ENCODE data around the gene SPDYE6.

Gene SPDYE6

DNA sequence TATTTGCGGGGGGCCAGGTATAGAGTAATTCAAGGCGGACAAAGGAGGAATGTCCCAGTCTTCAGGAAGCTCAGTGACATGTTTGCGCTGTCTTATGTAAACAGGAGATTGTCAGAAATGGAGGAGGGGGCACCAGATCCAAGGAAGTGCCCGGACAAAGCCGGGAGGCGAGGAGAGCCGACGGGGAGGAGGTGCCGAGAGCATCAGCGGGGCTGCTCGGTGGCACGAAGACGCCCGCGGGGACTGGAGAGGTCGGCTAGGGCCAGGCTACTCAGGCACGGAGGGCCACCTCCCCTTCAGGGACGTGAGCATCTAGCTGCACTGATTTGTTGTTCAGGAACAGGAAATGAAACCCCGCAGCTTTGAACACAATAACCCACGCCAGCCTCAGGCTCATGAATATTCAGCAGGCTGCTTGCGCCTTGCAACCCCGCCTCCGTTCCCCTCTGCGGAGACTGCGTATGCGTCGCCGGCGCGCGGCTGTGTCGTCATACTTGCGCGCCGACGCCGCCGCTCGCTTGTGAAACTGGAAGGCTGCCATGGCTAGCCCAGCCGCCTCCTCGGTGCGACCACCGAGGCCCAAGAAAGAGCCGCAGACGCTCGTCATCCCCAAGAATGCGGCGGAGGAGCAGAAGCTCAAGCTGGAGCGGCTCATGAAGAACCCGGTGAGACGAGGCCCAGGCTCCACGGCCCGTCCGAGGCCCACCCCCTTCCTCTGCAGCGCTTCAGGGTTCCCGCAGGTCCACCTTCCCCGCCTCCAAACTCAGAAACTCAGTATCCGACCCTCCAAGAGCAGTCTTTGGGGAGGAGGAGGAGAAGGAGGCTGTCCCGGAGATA lies 39.8 kb upstream of the SPDYE6 start, which contains the start of gene PRKRIP1:
PRKRIP1 (plus strand) TSS at position 491 of the 837 bp plus-strand sequence; CDS start at position 540, 49 bp downstream.
- Histone ChIP-seq H3K4me1 (ENCODE audit: insufficient read depth, low read length, poor library complexity, severe bottlenecking) (peaks cover 9% of the 10 kb centered on the region), H3K4me3 (ENCODE audit: low read length, poor library complexity, severe bottlenecking) (peak within 1 kb of the TSS; percentile 98), H4K20me1 (ENCODE audit: insufficient read depth, low read length, poor library complexity, severe bottlenecking) (peaks cover 8% of the 10 kb centered on the region), H2AFZ (ENCODE audit: low read length) (peak within 1 kb of the TSS; percentile 78), H3K9me3 (ENCODE audit: insufficient read depth, low read depth, low read length) (no peaks in the 10 kb centered on the region), H3F3A (ENCODE audit: low read depth) (no peaks in the 10 kb centered on the region), H3K4me2 (ENCODE audit: low read depth, low read length, poor library complexity, severe bottlenecking) (peak within 1 kb of the TSS; percentile 85), H3K36me3 (ENCODE audit: insufficient read depth, low read length) (peaks cover 19% of the 10 kb centered on the region; the same call in 1 of the 2 replicates), H3K27me3 (ENCODE audit: insufficient read depth, low read length, poor library complexity, severe bottlenecking) (no peaks in the 10 kb centered on the region), H3K79me2 (ENCODE audit: insufficient read depth, low read length) (peaks cover 25% of the 10 kb centered on the region), H3K9ac (ENCODE audit: low read depth, low read length, poor library complexity, severe bottlenecking) (peak within 1 kb of the TSS; percentile 91), H3K9me2 (replicated peaks; ENCODE audit: low read depth, low read length) (no peaks in the 10 kb centered on the region)
- TF ChIP-seq EZH2phosphoT487 (IDR thresholded peaks at IDR 0.05; ENCODE audit: borderline replicate concordance) (no peak), CTCF (conservative IDR thresholded peaks at IDR 0.05; ENCODE audit: low read length) (no peak)

- Histone ChIP-seq H3K9me2 (replicated peaks; ENCODE audit: low read depth, low read length) (no peaks in the 10 kb centered on the region), H4K20me1 (ENCODE audit: insufficient read depth, low read length, poor library complexity, severe bottlenecking) (peaks cover 8% of the 10 kb centered on the region), H3K9me3 (ENCODE audit: insufficient read depth, low read depth, low read length) (no peaks in the 10 kb centered on the region), H3K9ac (ENCODE audit: low read depth, low read length, poor library complexity, severe bottlenecking) (peak overlapping the region; percentile 91), H3K27me3 (ENCODE audit: insufficient read depth, low read length, poor library complexity, severe bottlenecking) (no peaks in the 10 kb centered on the region), H3K4me3 (ENCODE audit: low read length, poor library complexity, severe bottlenecking) (peak overlapping the region; percentile 98), H3K79me2 (ENCODE audit: insufficient read depth, low read length) (peaks cover 25% of the 10 kb centered on the region), H3K4me1 (ENCODE audit: insufficient read depth, low read length, poor library complexity, severe bottlenecking) (peaks cover 9% of the 10 kb centered on the region), H3K4me2 (ENCODE audit: low read depth, low read length, poor library complexity, severe bottlenecking) (peak overlapping the region; percentile 85), H3K36me3 (ENCODE audit: insufficient read depth, low read length) (peaks cover 14% of the 10 kb centered on the region; the same call in 1 of the 2 replicates), H2AFZ (ENCODE audit: low read length) (peak overlapping the region; percentile 78), H3F3A (ENCODE audit: low read depth) (no peaks in the 10 kb centered on the region)
- no peak for TF ChIP-seq EZH2phosphoT487 (IDR thresholded peaks at IDR 0.05; ENCODE audit: borderline replicate concordance)
- no peak for TF ChIP-seq CTCF (conservative IDR thresholded peaks at IDR 0.05; ENCODE audit: low read length)
These were observed 39.3 kb upstream of the SPDYE6 start for GRCh38 chr7:102395592-102395872.

- Histone ChIP-seq H4K20me1 (ENCODE audit: insufficient read depth, low read length, poor library complexity, severe bottlenecking) (peaks cover 8% of the 10 kb centered on the region), H2AFZ (ENCODE audit: low read length) (no peak overlapping the region), H3K9me3 (ENCODE audit: insufficient read depth, low read depth, low read length) (no peaks in the 10 kb centered on the region), H3K4me1 (ENCODE audit: insufficient read depth, low read length, poor library complexity, severe bottlenecking) (peaks cover 9% of the 10 kb centered on the region), H3K79me2 (ENCODE audit: insufficient read depth, low read length) (peaks cover 19% of the 10 kb centered on the region), H3F3A (ENCODE audit: low read depth) (no peaks in the 10 kb centered on the region), H3K4me2 (ENCODE audit: low read depth, low read length, poor library complexity, severe bottlenecking) (no peak overlapping the region), H3K27me3 (ENCODE audit: insufficient read depth, low read length, poor library complexity, severe bottlenecking) (no peaks in the 10 kb centered on the region), H3K4me3 (ENCODE audit: low read length, poor library complexity, severe bottlenecking) (no peak overlapping the region), H3K9ac (ENCODE audit: low read depth, low read length, poor library complexity, severe bottlenecking) (no peak overlapping the region), H3K9me2 (replicated peaks; ENCODE audit: low read depth, low read length) (no peaks in the 10 kb centered on the region), H3K36me3 (ENCODE audit: insufficient read depth, low read length) (peaks cover 5% of the 10 kb centered on the region; the same call in 1 of the 2 replicates)
- TF ChIP-seq EZH2phosphoT487 (IDR thresholded peaks at IDR 0.05; ENCODE audit: borderline replicate concordance) (no peak), CTCF (conservative IDR thresholded peaks at IDR 0.05; ENCODE audit: low read length) (no peak)
These were observed 37.2 kb upstream of the SPDYE6 start for GRCh38 chr7:102393467-102393866.

Measured in Loucy (cell line).